ENCODE results near the gene GNGT1. TPM values are rescaled to one million over a fixed set of nuclear protein-coding genes. Genes with fewer than 3 reads are reported as not detected.

GNGT1 gene
- total RNA-seq, 1 donor from 2014 or later = 0.65 TPM

DNA sequence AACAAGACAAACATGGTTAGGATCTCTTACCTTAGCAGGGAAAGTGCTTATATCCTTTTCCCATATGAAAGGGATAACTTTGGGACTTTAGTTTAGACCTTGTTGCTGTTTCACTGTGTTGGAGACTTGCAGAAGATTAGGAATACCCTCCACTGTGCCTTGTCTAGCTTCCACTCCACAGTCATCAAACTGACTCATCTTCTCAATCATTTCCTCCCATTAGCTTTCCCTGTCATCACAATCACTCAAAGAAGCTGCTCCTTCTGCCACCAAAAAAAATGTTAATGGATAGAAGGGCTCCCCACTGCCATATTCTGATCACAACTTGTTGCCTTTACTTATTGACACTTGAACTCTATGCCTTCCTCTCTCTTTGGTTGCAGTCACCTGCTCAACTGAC, 31.9 kb downstream of the GNGT1 start:
- Mint-ChIP-seq H3K27me3 (ENCODE audit: low read depth) (no peaks in the 10 kb centered on the region), H3K4me3 (no peak overlapping the region), H3K9me3 (peaks cover 4% of the 10 kb centered on the region), H3K36me3 (ENCODE audit: low read depth) (no peaks in the 10 kb centered on the region), H3K27ac (ENCODE audit: unreplicated experiment) (no peak overlapping the region), H3K4me1 (no peaks in the 10 kb centered on the region)
- DNase-seq (ENCODE audit: low read depth, low spot score) = no peak
- TF ChIP-seq, protein P1, sequence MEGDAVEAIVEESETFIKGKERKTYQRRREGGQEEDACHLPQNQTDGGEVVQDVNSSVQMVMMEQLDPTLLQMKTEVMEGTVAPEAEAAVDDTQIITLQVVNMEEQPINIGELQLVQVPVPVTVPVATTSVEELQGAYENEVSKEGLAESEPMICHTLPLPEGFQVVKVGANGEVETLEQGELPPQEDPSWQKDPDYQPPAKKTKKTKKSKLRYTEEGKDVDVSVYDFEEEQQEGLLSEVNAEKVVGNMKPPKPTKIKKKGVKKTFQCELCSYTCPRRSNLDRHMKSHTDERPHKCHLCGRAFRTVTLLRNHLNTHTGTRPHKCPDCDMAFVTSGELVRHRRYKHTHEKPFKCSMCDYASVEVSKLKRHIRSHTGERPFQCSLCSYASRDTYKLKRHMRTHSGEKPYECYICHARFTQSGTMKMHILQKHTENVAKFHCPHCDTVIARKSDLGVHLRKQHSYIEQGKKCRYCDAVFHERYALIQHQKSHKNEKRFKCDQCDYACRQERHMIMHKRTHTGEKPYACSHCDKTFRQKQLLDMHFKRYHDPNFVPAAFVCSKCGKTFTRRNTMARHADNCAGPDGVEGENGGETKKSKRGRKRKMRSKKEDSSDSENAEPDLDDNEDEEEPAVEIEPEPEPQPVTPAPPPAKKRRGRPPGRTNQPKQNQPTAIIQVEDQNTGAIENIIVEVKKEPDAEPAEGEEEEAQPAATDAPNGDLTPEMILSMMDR (conservative IDR thresholded peaks at IDR 0.05) = no peak

DNA sequence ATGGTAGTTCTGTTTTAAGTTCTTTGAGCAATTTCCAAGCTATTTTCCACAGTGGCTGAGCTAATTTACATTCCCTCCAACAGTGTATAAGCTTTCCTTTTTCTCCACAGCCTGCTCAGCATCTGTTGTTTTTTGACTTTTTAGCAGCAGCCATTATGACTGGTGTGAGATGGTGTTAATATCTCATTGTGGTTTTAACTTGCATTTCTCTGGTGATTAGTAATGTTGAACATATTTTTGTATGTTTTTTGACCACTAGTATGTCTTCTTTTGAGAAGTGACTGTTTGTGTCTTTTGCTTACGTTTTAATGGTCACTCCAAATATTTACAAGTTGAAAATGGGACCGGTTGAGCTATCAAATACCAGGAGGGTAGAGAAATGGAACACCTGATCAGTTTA, 35.6 kb downstream of the GNGT1 start:
- Mint-ChIP-seq H3K27ac (ENCODE audit: unreplicated experiment) (no peak overlapping the region), H3K4me3 (no peak overlapping the region), H3K4me1 (no peaks in the 10 kb centered on the region), H3K36me3 (ENCODE audit: low read depth) (no peaks in the 10 kb centered on the region), H3K9me3 (peaks cover 3% of the 10 kb centered on the region), H3K27me3 (ENCODE audit: low read depth) (no peaks in the 10 kb centered on the region)
- TF ChIP-seq, protein P1 (conservative IDR thresholded peaks at IDR 0.05) = no peak
- DNase-seq (ENCODE audit: low read depth, low spot score) = no peak

DNA sequence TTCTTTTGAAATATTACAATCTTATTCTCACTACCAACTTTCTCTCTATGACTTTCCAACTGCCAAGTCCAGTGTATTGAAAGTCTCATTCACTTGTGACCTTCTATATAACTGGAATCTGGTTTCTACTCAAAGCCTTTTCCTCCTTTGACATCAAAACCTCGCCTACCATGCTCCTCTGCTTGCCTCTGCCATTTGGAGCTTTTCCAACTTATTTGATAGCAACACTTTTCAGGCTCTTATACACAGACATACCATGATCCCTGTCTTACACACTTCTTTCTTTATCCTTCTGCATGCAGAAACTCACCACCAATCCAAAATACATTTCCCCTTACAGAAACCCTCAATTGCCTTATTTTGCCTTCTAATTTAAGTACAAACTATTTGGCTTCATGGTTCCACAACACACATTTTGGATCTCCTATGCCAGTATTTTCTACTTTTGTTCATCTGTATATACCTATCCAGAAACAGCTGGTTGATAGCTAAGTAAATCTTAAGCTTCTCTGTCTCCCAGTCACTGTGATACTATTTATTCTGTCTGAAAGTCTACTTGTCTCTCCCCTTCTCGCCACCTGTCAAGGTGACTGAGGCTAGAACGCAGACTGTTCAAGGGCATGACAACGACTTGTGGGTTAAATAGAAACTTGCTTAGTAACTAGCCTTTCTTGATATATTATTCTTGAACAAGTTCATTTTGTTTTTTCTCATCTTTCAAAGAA, 37.6 kb downstream of the GNGT1 start:
- no peaks in the 10 kb centered on the region for H3K36me3 Mint-ChIP-seq (ENCODE audit: low read depth)
- no peak overlapping the region for H3K4me3 Mint-ChIP-seq
- TF ChIP-seq, protein P1 (conservative IDR thresholded peaks at IDR 0.05) = no peak
- no peak for DNase-seq (ENCODE audit: low read depth, low spot score)
- H3K4me1 Mint-ChIP-seq = no peaks in the 10 kb centered on the region
- no peak overlapping the region for H3K27ac Mint-ChIP-seq (ENCODE audit: unreplicated experiment)
- no peaks in the 10 kb centered on the region for H3K27me3 Mint-ChIP-seq (ENCODE audit: low read depth)
- no peaks in the 10 kb centered on the region for H3K9me3 Mint-ChIP-seq

DNA sequence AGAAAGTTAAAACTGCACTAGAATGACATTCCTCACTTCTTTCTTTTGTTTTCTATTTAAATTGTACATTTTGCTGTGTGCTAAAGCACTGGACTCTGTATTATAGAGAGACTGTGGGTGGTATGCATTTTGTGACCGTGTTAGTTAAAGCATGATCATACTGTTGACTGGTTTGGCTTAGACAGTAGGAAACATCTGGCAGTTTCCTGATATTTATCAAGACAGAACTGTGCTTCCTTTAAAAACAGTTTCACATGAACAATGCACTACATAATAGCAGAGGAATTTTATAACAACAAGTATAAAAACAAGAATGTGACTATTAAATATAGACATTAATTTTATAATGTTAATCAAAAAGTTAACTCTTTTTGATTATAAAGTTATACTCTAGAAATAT, 38.3 kb downstream of the GNGT1 start:
- Mint-ChIP-seq H3K36me3 (ENCODE audit: low read depth) (no peaks in the 10 kb centered on the region), H3K9me3 (no peaks in the 10 kb centered on the region), H3K27ac (ENCODE audit: unreplicated experiment) (no peak overlapping the region), H3K4me1 (no peaks in the 10 kb centered on the region), H3K4me3 (no peak overlapping the region), H3K27me3 (ENCODE audit: low read depth) (no peaks in the 10 kb centered on the region)
- TF ChIP-seq, protein P1 (conservative IDR thresholded peaks at IDR 0.05) = no peak
- DNase-seq (ENCODE audit: low read depth, low spot score) = no peak

DNA sequence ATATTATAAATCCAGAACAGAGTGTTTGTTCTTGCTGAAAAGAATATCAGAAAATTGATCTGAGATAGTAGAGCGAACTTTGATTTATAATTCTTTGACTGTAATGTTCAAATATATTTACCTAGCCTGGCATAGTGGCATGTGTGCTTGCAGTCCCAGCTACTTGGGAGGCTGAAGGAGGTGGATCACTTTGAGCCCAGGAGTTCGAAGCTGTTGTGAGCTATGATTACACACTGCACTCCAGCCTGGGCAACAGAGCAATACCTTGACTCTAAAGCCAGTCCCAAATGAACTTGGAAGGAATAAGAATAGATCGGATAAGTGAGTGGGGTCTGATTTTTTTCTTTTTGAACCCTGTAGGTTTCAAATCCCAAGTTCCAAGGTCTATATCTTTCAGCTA, 38.7 kb downstream of the GNGT1 start:
- no peak overlapping the region for H3K27ac Mint-ChIP-seq (ENCODE audit: unreplicated experiment)
- DNase-seq (ENCODE audit: low read depth, low spot score) = no peak
- H3K4me3 Mint-ChIP-seq = no peak overlapping the region
- TF ChIP-seq, protein P1 (conservative IDR thresholded peaks at IDR 0.05) = no peak
- H3K9me3 Mint-ChIP-seq = no peaks in the 10 kb centered on the region
- H3K27me3 Mint-ChIP-seq (ENCODE audit: low read depth) = no peaks in the 10 kb centered on the region
- H3K4me1 Mint-ChIP-seq = no peaks in the 10 kb centered on the region
- no peaks in the 10 kb centered on the region for H3K36me3 Mint-ChIP-seq (ENCODE audit: low read depth)
